Activated T-helper 1 cell treated with anti-CD3 and anti-CD28 coated beads, Interleukin-2, amount 50 U/mL, for 16 hours (primary cell): Measurements from ENCODE around the gene CRTAC1.

Experiments
- DNase-seq, 2 donors: peaks; one replicate each; pipeline ENCODE4 v3.0.0-alpha.2; 2020; ENCODE audit warnings: low read depth in 1 of 2, low spot score in 1 of 2

CRTAC1 gene

GRCh38 chr10:97924678-97925077 lies 105.7 kb downstream of the CRTAC1 start:
- no peak for DNase-seq

GRCh38 chr10:97923476-97923875 lies 106.9 kb downstream of the CRTAC1 start:
- DNase-seq = no peak

- no peak for DNase-seq
Observed at GRCh38 chr10:97923057-97923456, 107.4 kb downstream of the CRTAC1 start.

GRCh38 chr10:97922022-97922758 lies 108.2 kb downstream of the CRTAC1 start:
- no peak for DNase-seq

GRCh38 chr10:97921581-97922021 lies 108.8 kb downstream of the CRTAC1 start:
- DNase-seq = no peak

- no peak for DNase-seq
Observed at GRCh38 chr10:97920865-97921264, 109.6 kb downstream of the CRTAC1 start.

GRCh38 chr10:97919012-97919411 lies 111.4 kb downstream of the CRTAC1 start:
- no peak for DNase-seq

GRCh38 chr10:97916586-97916985 lies 113.8 kb downstream of the CRTAC1 start:
- DNase-seq = no peak

GRCh38 chr10:97915346-97916131 lies 114.9 kb downstream of the CRTAC1 start:
- DNase-seq = no peak

- DNase-seq = peak; percentile 45 to 54
Observed at GRCh38 chr10:97914837-97915211, 115.6 kb downstream of the CRTAC1 start.

GRCh38 chr10:97914171-97914836 lies 116.1 kb downstream of the CRTAC1 start:
- no peak for DNase-seq

GRCh38 chr10:97913614-97914013 lies 116.8 kb downstream of the CRTAC1 start:
- no peak for DNase-seq

GRCh38 chr10:97913193-97913592 lies 117.2 kb downstream of the CRTAC1 start:
- no peak for DNase-seq

GRCh38 chr10:97911217-97911616 lies 119.2 kb downstream of the CRTAC1 start:
- DNase-seq = no peak

- no peak for DNase-seq
Observed at GRCh38 chr10:97910661-97911060, 119.8 kb downstream of the CRTAC1 start.

- DNase-seq = no peak
Observed at GRCh38 chr10:97907830-97908229, 122.6 kb downstream of the CRTAC1 start.

GRCh38 chr10:97907211-97907610 lies 123.2 kb downstream of the CRTAC1 start:
- no peak for DNase-seq

GRCh38 chr10:97905276-97905675 lies 125.1 kb downstream of the CRTAC1 start:
- DNase-seq = no peak

- DNase-seq = no peak
Observed at GRCh38 chr10:97904576-97904975, 125.8 kb downstream of the CRTAC1 start.

- DNase-seq = no peak
Observed at GRCh38 chr10:97904018-97904381, 126.4 kb downstream of the CRTAC1 start.

- DNase-seq = no peak
Observed at GRCh38 chr10:97903128-97904017, 127.0 kb downstream of the CRTAC1 start.
